Osteocyte (in vitro differentiated cells): ENCODE measurements around the gene EBF3. TPM values are rescaled to one million over a fixed set of nuclear protein-coding genes. Genes with fewer than 3 reads are reported as not detected.

Experiments
- DNase-seq: peaks from one replicate; pipeline ENCODE4 v3.0.0; 2021; ENCODE audit warnings: mixed read lengths; ENCODE audit not compliant: unreplicated experiment; ENCODE audit errors: extremely low spot score
- H3K27ac Mint-ChIP-seq: one replicate; pipeline ENCODE4 v1.8.0; 2021; ENCODE audit warnings: mild to moderate bottlenecking, mixed read lengths; ENCODE audit not compliant: unreplicated experiment
- H3K27me3 Mint-ChIP-seq: one replicate; pipeline ENCODE4 v1.8.0; 2021; ENCODE audit warnings: mixed read lengths; ENCODE audit not compliant: unreplicated experiment
- H3K36me3 Mint-ChIP-seq: one replicate; pipeline ENCODE4 v1.8.0; 2021; ENCODE audit warnings: mixed read lengths; ENCODE audit not compliant: unreplicated experiment
- H3K4me1 Mint-ChIP-seq: one replicate; pipeline ENCODE4 v1.8.0; 2021; ENCODE audit warnings: mixed read lengths; ENCODE audit not compliant: unreplicated experiment
- H3K4me3 Mint-ChIP-seq: one replicate; pipeline ENCODE4 v1.8.0; 2021; ENCODE audit warnings: mild to moderate bottlenecking, moderate library complexity, mixed read lengths; ENCODE audit not compliant: unreplicated experiment
- H3K9me3 Mint-ChIP-seq: one replicate; pipeline ENCODE4 v1.8.0; 2021; ENCODE audit warnings: mixed read lengths; ENCODE audit not compliant: unreplicated experiment
- CTCF ChIP-seq: fragments of 200-600 bp; sonication (generic); IDR thresholded peaks from 2 replicates; pipeline ENCODE4 v1.5.0; 2021; ENCODE audit warnings: antibody characterized with exemption, mild to moderate bottlenecking, moderate library complexity
- total RNA-seq: library from RNA; stranded (reverse); gene quantifications from 2 replicates; pipeline ENCODE4 v1.2.1, GENCODE V29; 2021

Gene EBF3
- total RNA-seq, 1 donor from 2014 or later = 0.59 TPM

DNA sequence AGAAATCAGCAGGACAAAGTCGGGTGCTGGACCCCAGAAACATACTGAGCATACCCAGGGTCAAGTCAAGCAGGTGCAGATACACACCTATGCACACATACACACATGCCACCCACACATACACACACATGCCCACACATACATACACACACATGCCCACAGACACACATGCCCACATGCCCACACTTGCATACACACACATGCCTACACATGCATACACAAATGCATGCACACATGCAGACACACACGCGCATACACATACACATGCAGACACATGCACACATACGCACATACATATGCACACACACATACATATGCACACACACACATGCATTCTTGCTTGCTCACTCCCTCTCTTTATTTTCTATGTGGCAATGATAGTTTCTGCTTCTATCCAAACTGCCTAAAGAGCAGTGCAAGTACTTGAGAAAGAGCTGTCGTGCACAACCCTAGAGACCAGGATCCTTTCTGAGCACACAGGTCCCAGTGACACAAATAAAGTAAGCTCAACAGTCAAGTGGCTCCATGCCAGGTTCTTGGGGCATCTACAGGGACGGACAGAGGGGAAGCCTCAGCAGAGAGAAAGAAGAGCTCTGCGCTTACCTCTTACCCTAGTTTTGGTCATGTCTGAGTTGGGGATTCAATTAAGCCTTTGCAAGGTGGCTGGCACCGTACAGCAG lies 83.7 kb downstream of the EBF3 start:
- no peak for TF ChIP-seq CTCF
- Mint-ChIP-seq H3K4me1 (no peaks in the 10 kb centered on the region), H3K27me3 (no peaks in the 10 kb centered on the region), H3K36me3 (no peaks in the 10 kb centered on the region), H3K27ac (no peak overlapping the region), H3K4me3 (no peak overlapping the region), H3K9me3 (peaks cover 4% of the 10 kb centered on the region)
- DNase-seq = no peak

GRCh38 chr10:129879655-129880054 lies 84.4 kb downstream of the EBF3 start:
- no peak overlapping the region for H3K4me3 Mint-ChIP-seq
- H3K36me3 Mint-ChIP-seq = no peaks in the 10 kb centered on the region
- TF ChIP-seq CTCF = no peak
- H3K27ac Mint-ChIP-seq = no peak overlapping the region
- H3K27me3 Mint-ChIP-seq = no peaks in the 10 kb centered on the region
- H3K4me1 Mint-ChIP-seq = no peaks in the 10 kb centered on the region
- DNase-seq = no peak
- H3K9me3 Mint-ChIP-seq = peaks cover 4% of the 10 kb centered on the region

DNA sequence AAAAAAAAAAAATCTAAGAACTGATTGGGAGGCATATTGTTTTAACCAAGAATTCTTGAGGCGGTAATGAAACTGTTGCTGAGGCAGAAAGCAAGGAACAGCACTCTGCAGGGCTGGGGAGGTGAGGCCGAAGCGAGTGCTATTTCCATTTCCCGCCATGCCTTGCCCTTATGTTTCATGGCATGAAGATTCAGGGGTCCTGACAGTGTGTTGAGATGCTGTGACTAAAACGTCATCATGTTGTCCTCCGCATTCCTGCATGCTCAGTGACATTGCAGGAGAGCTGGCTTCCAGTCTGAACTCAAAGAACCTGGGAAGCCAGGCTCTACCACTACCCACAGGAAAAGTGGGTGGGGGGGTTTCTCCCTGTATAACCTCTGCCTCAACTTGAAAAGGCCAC lies 85.2 kb downstream of the EBF3 start:
- H3K27me3 Mint-ChIP-seq = no peaks in the 10 kb centered on the region
- no peaks in the 10 kb centered on the region for H3K4me1 Mint-ChIP-seq
- H3K36me3 Mint-ChIP-seq = no peaks in the 10 kb centered on the region
- DNase-seq = no peak
- TF ChIP-seq CTCF = no peak
- no peak overlapping the region for H3K27ac Mint-ChIP-seq
- H3K4me3 Mint-ChIP-seq = no peak overlapping the region
- H3K9me3 Mint-ChIP-seq = peaks cover 4% of the 10 kb centered on the region

DNA sequence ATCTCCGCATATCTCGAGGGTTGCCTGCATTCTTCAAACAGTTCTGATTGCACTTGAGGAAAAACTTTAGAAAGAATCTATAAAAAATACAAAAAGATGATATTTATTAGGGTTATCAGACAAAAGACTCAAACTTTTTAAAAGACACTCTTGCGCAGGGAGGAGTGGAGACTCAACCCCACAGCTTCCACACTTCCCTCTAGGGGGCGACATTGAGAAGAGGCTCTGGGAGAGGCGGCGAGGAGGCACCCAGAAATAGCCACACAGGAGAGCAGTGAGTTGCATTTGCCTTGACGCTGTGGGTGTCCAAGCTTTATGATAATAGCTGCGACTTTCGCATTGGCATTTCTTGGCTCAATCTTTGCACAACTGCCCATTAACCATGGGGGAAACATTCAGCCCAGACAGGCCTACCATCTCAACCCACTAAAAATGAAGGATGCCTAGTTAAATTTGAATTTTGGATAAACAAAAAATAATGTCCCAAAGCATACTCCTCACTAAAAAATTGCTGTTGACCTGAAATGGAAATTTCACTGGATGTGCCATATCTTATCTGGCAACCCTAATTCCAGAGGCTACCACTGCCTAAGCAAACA lies 86.2 kb downstream of the EBF3 start:
- Mint-ChIP-seq H3K36me3 (no peaks in the 10 kb centered on the region), H3K27me3 (no peaks in the 10 kb centered on the region), H3K4me1 (no peaks in the 10 kb centered on the region), H3K9me3 (peaks cover 4% of the 10 kb centered on the region), H3K4me3 (no peak overlapping the region), H3K27ac (no peak overlapping the region)
- DNase-seq = no peak
- TF ChIP-seq CTCF = peak; percentile 32

DNA sequence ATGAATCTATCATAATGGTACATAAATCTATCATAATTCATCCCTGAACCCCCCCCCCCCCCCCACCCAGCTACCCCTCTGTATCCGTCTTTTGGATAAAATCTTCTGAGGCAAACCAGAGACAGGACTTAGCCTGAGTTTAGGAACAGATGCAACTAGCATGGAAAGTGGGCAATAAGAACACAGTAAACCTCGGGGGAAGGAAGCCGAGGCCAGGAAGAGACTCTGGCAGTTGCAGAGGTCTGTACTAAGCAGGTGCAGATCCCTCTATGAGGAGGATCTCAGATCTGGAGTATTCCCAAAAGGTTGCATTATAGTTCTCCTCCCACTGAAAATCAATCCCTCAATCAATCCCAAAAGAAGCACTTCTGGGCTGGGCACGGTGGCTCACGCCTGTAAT lies 87.2 kb downstream of the EBF3 start:
- Mint-ChIP-seq H3K4me3 (no peak overlapping the region), H3K9me3 (peaks cover 4% of the 10 kb centered on the region), H3K36me3 (no peaks in the 10 kb centered on the region), H3K4me1 (no peaks in the 10 kb centered on the region), H3K27ac (no peak overlapping the region), H3K27me3 (no peaks in the 10 kb centered on the region)
- no peak for TF ChIP-seq CTCF
- no peak for DNase-seq
